Hepatocyte (in vitro differentiated cells): ENCODE measurements around the gene CDC25C. TPM values are rescaled to one million over a fixed set of nuclear protein-coding genes. Genes with fewer than 3 reads are reported as not detected.

ENCODE experiments used
- DNase-seq: peaks from one replicate; pipeline ENCODE4 v3.0.0-alpha.2; 2016; ENCODE audit warnings: low spot score
- H2AFZ ChIP-seq: fragments of 200-600 bp; sonication (generic); 2 replicates; pipeline ENCODE4 v1.6.0; 2016; ENCODE audit warnings: antibody characterized with exemption, mild to moderate bottlenecking
- H3K27ac ChIP-seq: fragments of 200-600 bp; sonication (generic); 2 replicates; pipeline ENCODE4 v1.5.1; 2016; ENCODE audit warnings: mild to moderate bottlenecking
- H3K27me3 ChIP-seq: fragments of 200-600 bp; sonication (generic); 2 replicates; pipeline ENCODE4 v1.6.1; 2016
- H3K36me3 ChIP-seq: fragments of 200-600 bp; sonication (generic); replicated peaks from 2 replicates; pipeline ENCODE4 v1.5.1; 2016; ENCODE audit warnings: low read depth; ENCODE audit not compliant: insufficient read depth
- H3K4me1 ChIP-seq: fragments of 200-600 bp; sonication (generic); 2 replicates; pipeline ENCODE4 v1.5.1; 2016; ENCODE audit warnings: mild to moderate bottlenecking, moderate library complexity; ENCODE audit not compliant: insufficient read depth
- H3K4me2 ChIP-seq: fragments of 200-600 bp; sonication (generic); 2 replicates; pipeline ENCODE4 v1.6.0; 2016
- H3K4me3 ChIP-seq: fragments of 200-600 bp; sonication (generic); 2 replicates; pipeline ENCODE4 v1.5.1; 2016; ENCODE audit warnings: mild to moderate bottlenecking
- H3K79me2 ChIP-seq: fragments of 200-600 bp; sonication (generic); 2 replicates; pipeline ENCODE4 v1.6.0; 2017; ENCODE audit warnings: mild to moderate bottlenecking
- H3K9me2 ChIP-seq: fragments of 200-600 bp; sonication (generic); replicated peaks from 2 replicates; pipeline ENCODE4 v1.6.0; 2017; ENCODE audit warnings: mild to moderate bottlenecking; ENCODE audit not compliant: insufficient read depth
- H3K9me3 ChIP-seq: fragments of 200-600 bp; sonication (generic); 2 replicates; pipeline ENCODE4 v1.5.1; 2016; ENCODE audit warnings: low read depth, mild to moderate bottlenecking
- H4K20me1 ChIP-seq: fragments of 200-600 bp; sonication (generic); 2 replicates; pipeline ENCODE4 v1.6.0; 2016; ENCODE audit warnings: mild to moderate bottlenecking; ENCODE audit not compliant: insufficient read depth, poor library complexity, severe bottlenecking
- EZH2 ChIP-seq: fragments of 200-600 bp; sonication (generic); IDR thresholded peaks from 2 replicates; pipeline ENCODE4 v1.6.1; 2016; ENCODE audit warnings: antibody characterized with exemption, mild to moderate bottlenecking, borderline replicate concordance
- EZH2phosphoT487 ChIP-seq: fragments of 200-600 bp; sonication (generic); IDR thresholded peaks from one replicate; pipeline ENCODE4 v1.6.1; 2018; ENCODE audit warnings: antibody characterized with exemption, mild to moderate bottlenecking, low read depth, moderate library complexity; ENCODE audit not compliant: unreplicated experiment, severe bottlenecking
- WGBS: methylation state at CpG from one replicate; pipeline ENCODE4 v1.1.6; 2016; ENCODE audit warnings: low lambda C conversion rate; ENCODE audit errors: missing lambda C conversion rate; 5-methylcytosine and 5-hydroxymethylcytosine counted together
- polyA plus RNA-seq: library from polyadenylated mRNA; unstranded; fragments of >200 nt; fragmentation: Nextera tagmentation; extraction: Ambion mirVana; gene quantifications from 2 replicates; pipeline ENCODE4 v1.2.1, GENCODE V29; 2016
- total RNA-seq: library from RNA; depleted of rRNA; stranded (reverse); fragments of >200 nt; gene quantifications from 2 replicates; pipeline ENCODE4 v1.2.3, GENCODE V29; 2014
- TF ChIP-seq, protein P1 (sequence below): fragments of 200-600 bp; sonication (generic); IDR thresholded peaks from 2 replicates; pipeline ENCODE4 v1.5.1; 2016; ENCODE audit warnings: antibody characterized with exemption, mild to moderate bottlenecking; ENCODE audit not compliant: poor library complexity

CDC25C gene
- total and polyA plus RNA-seq, 2 experiments from 2014 or later: 1.6 to 3.7 TPM

DNA sequence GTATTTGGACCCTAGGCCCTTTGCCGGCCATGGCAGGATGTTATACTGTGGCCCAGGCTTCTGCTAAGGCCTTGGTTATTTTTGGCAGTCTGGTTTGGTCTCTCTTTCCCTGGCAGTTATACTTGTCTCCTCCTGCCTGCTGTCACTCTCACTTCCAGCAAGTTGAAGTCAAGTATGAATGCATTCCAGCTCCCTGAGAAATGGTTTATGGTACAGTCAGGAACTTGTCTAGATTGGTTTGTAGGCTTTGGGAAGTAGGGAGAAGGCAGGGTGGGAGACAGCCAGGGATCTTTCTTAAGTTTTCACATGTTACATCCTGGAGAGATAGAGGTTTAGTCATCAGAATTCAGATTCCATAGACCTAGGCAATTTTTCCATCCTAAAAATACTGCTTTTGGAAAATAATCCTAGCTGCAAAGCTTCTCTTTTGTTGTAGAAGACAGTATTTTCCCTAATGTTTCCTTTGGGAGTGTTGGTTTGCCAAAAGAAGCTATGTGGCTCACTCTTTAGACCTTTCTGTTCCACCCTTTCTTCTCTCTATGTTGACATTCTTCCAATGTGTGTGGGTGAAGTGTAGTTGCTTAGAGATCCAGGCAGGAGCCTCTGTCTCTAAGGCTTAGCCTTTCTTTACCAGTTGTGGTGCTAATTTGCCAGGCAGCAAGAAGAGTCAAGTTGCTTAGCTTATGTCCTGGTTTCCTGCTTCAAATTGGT is 18.4 kb upstream of the CDC25C start:
- H3K4me3 ChIP-seq: no peak overlapping the region
- DNase-seq: no peak
- no peak overlapping the region for H2AFZ ChIP-seq
- H4K20me1 ChIP-seq: peaks cover 6% of the 10 kb centered on the region
- H3K27me3 ChIP-seq: no peaks in the 10 kb centered on the region
- TF ChIP-seq EZH2 (no peak), EZH2phosphoT487 (no peak)
- TF ChIP-seq, protein P1, sequence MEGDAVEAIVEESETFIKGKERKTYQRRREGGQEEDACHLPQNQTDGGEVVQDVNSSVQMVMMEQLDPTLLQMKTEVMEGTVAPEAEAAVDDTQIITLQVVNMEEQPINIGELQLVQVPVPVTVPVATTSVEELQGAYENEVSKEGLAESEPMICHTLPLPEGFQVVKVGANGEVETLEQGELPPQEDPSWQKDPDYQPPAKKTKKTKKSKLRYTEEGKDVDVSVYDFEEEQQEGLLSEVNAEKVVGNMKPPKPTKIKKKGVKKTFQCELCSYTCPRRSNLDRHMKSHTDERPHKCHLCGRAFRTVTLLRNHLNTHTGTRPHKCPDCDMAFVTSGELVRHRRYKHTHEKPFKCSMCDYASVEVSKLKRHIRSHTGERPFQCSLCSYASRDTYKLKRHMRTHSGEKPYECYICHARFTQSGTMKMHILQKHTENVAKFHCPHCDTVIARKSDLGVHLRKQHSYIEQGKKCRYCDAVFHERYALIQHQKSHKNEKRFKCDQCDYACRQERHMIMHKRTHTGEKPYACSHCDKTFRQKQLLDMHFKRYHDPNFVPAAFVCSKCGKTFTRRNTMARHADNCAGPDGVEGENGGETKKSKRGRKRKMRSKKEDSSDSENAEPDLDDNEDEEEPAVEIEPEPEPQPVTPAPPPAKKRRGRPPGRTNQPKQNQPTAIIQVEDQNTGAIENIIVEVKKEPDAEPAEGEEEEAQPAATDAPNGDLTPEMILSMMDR: no peak
- no peak overlapping the region for H3K4me2 ChIP-seq
- no peaks in the 10 kb centered on the region for H3K36me3 ChIP-seq
- peaks cover 21% of the 10 kb centered on the region for H3K79me2 ChIP-seq
- no peaks in the 10 kb centered on the region for H3K9me3 ChIP-seq
- 100% methylated on average over 1 of the region's 1 CpG for WGBS
- H3K4me1 ChIP-seq: peaks cover 6% of the 10 kb centered on the region
- no peaks in the 10 kb centered on the region for H3K9me2 ChIP-seq
- H3K27ac ChIP-seq: no peak overlapping the region

DNA sequence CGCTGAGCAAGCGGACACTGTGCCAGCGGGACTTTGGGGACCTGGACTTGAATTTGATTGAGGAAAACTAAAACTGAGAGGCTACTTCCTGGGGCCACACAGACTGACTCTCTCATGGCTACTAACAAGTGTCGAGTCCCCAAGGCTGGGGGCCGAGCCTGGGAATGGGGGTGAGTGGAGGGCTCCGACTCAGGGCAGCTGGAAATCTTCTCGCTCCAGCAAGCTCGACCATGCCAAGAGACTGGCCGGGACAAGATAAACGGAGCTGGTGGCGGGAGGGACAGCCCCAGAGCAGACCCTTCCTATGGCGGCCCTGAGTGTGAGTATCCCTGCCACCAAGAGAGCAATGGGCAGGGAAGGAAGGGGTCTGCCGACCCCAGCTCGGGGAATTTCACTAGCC is 15.3 kb upstream of the CDC25C start:
- no peak overlapping the region for H3K4me3 ChIP-seq
- H3K9me3 ChIP-seq: no peaks in the 10 kb centered on the region
- H2AFZ ChIP-seq: no peak overlapping the region
- no peaks in the 10 kb centered on the region for H3K27me3 ChIP-seq
- H3K9me2 ChIP-seq: no peaks in the 10 kb centered on the region
- WGBS: 97% methylated on average over 14 of the region's 14 CpGs
- H3K4me2 ChIP-seq: no peak overlapping the region
- no peak for DNase-seq
- H3K27ac ChIP-seq: no peak overlapping the region
- no peaks in the 10 kb centered on the region for H4K20me1 ChIP-seq
- H3K4me1 ChIP-seq: no peaks in the 10 kb centered on the region
- TF ChIP-seq, protein P1: no peak
- TF ChIP-seq EZH2phosphoT487 (no peak), EZH2 (no peak)
- H3K79me2 ChIP-seq: peaks cover 24% of the 10 kb centered on the region
- H3K36me3 ChIP-seq: no peaks in the 10 kb centered on the region

DNA sequence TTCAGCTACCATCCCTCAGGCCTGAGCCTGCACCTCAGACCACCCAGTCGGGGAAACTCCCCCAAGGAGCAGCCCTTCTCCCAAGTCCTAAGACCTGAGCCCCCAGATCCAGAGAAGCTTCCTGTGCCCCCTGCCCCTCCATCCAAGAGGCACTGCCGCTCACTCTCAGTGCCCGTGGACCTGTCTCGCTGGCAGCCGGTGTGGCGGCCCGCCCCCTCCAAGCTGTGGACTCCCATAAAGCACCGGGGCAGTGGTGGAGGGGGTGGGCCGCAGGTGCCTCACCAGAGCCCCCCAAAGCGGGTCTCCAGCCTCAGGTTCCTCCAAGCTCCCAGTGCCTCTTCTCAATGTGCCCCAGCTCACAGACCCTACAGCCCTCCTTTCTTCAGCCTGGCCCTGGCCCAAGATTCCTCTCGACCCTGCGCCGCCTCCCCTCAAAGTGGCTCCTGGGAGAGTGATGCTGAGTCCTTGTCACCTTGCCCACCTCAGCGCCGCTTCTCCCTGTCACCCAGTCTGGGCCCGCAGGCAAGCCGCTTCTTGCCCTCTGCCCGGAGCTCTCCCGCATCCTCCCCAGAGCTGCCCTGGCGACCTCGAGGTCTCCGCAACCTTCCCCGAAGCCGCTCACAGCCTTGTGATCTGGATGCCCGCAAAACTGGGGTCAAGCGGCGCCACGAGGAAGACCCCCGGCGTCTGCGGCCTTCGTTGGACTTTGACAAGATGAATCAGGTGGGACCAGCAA is 13.5 kb upstream of the CDC25C start:
- Histone ChIP-seq H3K4me1 (peaks cover 9% of the 10 kb centered on the region), H3K79me2 (peaks cover 42% of the 10 kb centered on the region), H3K4me2 (no peak overlapping the region), H2AFZ (no peak overlapping the region), H3K9me2 (no peaks in the 10 kb centered on the region), H3K9me3 (no peaks in the 10 kb centered on the region), H4K20me1 (peaks cover 16% of the 10 kb centered on the region), H3K27me3 (no peaks in the 10 kb centered on the region), H3K36me3 (no peaks in the 10 kb centered on the region), H3K4me3 (no peak overlapping the region), H3K27ac (no peak overlapping the region)
- no peak for DNase-seq
- no peak for TF ChIP-seq EZH2
- TF ChIP-seq, protein P1: no peak
- no peak for TF ChIP-seq EZH2phosphoT487
- 98% methylated on average over 26 of the region's 32 CpGs for WGBS
